ENCODE measurements around the gene C20orf141. TPM values are rescaled to one million over a fixed set of nuclear protein-coding genes. Genes with fewer than 3 reads are reported as not detected.

The C20orf141 gene
- total and polyA plus RNA-seq, 9 donors: 0.69 TPM; not detected in 8

DNA sequence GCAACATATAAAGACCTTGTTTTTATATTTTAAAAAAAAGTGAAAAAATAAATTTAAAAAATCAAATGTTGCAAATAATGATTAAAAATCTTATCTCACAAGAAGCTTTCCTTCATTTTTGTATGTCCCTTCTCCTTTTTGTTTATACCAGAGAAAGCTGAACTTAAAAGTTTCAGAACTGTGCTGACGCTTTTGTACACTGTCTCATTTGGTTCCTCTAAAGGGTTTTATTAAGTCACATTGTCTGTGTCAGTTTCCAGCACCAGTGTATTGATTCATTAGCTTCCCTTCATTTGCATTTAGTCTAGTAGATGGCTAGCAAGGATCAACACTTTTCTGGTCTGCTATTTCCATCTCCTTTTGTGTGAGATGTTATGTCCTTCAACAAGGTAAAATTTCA lies 19.0 kb downstream of the C20orf141 start:
- intact Hi-C loops (cut with DNase I): no loop called here
- no peak for DNase-seq
- Histone ChIP-seq H3K4me3 (no peak overlapping the region), H3K27ac (no peak overlapping the region), H3K27me3 (no peaks in the 10 kb centered on the region), H3K4me1 (ENCODE audit: insufficient read depth) (no peaks in the 10 kb centered on the region), H3K36me3 (no peaks in the 10 kb centered on the region), H3K9me3 (no peaks in the 10 kb centered on the region)
- 52 to 67% (median 64%) methylated on average over 1 of the region's 1 CpG for WGBS, 3 donors
- no peak for TF ChIP-seq EP300 (IDR thresholded peaks at IDR 0.05)
- TF ChIP-seq, protein P1, sequence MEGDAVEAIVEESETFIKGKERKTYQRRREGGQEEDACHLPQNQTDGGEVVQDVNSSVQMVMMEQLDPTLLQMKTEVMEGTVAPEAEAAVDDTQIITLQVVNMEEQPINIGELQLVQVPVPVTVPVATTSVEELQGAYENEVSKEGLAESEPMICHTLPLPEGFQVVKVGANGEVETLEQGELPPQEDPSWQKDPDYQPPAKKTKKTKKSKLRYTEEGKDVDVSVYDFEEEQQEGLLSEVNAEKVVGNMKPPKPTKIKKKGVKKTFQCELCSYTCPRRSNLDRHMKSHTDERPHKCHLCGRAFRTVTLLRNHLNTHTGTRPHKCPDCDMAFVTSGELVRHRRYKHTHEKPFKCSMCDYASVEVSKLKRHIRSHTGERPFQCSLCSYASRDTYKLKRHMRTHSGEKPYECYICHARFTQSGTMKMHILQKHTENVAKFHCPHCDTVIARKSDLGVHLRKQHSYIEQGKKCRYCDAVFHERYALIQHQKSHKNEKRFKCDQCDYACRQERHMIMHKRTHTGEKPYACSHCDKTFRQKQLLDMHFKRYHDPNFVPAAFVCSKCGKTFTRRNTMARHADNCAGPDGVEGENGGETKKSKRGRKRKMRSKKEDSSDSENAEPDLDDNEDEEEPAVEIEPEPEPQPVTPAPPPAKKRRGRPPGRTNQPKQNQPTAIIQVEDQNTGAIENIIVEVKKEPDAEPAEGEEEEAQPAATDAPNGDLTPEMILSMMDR (IDR thresholded peaks at IDR 0.05): no peak

DNA sequence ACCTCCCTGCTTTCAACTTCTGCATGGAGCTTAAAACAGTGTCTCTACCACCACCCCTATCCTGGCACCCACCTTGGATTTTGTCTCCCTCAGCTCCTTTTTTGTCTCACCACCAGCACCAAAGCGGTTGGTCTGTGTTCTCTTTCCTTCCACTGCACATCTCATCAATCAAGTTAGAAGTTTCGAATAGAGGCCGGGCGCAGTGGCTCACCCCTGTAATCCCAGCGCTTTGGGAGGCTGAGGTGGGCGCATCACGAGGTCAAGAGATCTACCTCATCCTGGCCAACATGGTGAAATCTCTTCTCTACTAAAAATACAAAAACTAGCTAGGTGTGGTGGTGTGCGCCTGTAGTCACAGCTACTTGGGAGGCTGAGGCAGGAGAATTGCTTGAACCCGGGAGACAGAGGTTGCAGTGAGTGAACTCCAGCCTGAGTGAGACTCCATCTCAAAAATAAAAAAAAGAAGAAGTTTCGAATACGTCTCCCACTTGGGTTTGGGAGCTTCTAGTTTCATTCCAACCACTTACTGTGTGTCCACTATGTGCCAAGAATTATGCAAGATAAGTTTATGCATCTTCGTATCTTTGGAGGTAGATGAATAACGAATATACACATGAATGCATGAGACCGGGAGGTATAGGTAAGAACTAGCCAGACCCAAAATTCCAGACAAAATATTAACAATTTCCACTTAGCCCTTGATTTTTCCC lies 19.8 kb downstream of the C20orf141 start:
- intact Hi-C loops (cut with DNase I): no loop called here
- no peak for TF ChIP-seq EP300 (IDR thresholded peaks at IDR 0.05)
- TF ChIP-seq POLR2A (IDR thresholded peaks at IDR 0.05): no peak
- TF ChIP-seq, protein P1 (IDR thresholded peaks at IDR 0.05): no peak
- WGBS, 3 donors: 95 to 96% (median 96%) methylated on average over 14 of the region's 14 CpGs
- H3K36me3 ChIP-seq: no peaks in the 10 kb centered on the region
- no peak overlapping the region for H3K27ac ChIP-seq
- H3K27me3 ChIP-seq: no peaks in the 10 kb centered on the region
- H3K9me3 ChIP-seq: no peaks in the 10 kb centered on the region
- no peaks in the 10 kb centered on the region for H3K4me1 ChIP-seq (ENCODE audit: insufficient read depth)
- no peak for DNase-seq
- no peak overlapping the region for H3K4me3 ChIP-seq

DNA sequence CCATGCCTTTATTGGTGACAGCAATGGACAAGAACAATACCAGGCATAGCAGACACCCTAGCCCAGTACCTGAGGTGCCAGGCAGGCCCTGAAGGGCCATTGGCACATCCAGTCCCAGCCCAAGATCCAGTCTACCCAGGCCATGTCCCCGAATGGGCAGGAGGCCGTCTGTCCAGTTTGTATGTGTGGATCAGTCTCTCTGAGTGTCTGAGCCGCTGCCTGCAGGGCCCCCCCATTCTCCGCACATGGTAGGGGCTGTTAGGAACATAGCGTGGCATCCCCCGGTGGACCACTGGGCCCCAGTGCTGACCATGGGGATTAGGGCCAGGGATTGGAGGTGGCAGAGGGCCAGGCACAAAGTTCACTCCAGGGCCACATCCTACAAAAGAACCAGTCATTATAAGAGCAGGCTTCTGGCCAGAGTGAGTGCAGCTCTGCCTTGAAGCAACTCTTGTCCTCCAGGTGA lies 20.6 kb downstream of the C20orf141 start:
- H3K9me3 ChIP-seq: no peaks in the 10 kb centered on the region
- intact Hi-C loops (cut with DNase I): no loop called here
- H3K36me3 ChIP-seq: no peaks in the 10 kb centered on the region
- 86 to 94% (median 93%) methylated on average over 6 of the region's 6 CpGs for WGBS, 3 donors
- no peak overlapping the region for H3K4me3 ChIP-seq
- H3K4me1 ChIP-seq (ENCODE audit: insufficient read depth): peaks cover 4% of the 10 kb centered on the region
- H3K27ac ChIP-seq: no peak overlapping the region
- no peaks in the 10 kb centered on the region for H3K27me3 ChIP-seq
- TF ChIP-seq, protein P1 (IDR thresholded peaks at IDR 0.05): no peak
- TF ChIP-seq POLR2A (IDR thresholded peaks at IDR 0.05) (no peak), EP300 (IDR thresholded peaks at IDR 0.05) (no peak)
- DNase-seq: no peak

DNA sequence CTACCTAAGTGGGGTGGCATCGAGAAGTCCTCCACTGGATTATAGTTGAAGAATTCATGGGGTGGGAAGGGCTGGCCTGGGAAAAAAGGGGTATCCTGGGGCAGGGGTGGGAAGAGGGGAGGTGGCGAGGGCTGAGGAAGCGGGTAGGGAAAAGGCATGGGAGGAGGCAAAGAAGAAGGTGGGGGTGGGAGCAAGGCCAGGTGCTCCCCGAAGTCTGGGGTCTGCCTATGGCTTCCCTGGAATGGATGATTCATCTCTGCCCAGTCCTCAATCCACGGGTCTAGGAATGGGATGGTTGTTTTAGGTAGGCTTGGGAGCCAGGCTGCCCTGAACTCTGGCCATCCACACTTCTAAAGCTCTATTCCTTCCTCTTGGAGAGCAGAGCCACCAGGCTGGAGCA lies 21.2 kb downstream of the C20orf141 start:
- H3K4me3 ChIP-seq: no peak overlapping the region
- H3K36me3 ChIP-seq: no peaks in the 10 kb centered on the region
- H3K9me3 ChIP-seq: no peaks in the 10 kb centered on the region
- H3K27ac ChIP-seq: no peak overlapping the region
- H3K4me1 ChIP-seq (ENCODE audit: insufficient read depth): peaks cover 4% of the 10 kb centered on the region
- TF ChIP-seq, protein P1 (IDR thresholded peaks at IDR 0.05): no peak
- TF ChIP-seq EP300 (IDR thresholded peaks at IDR 0.05) (no peak), POLR2A (IDR thresholded peaks at IDR 0.05) (no peak)
- no peaks in the 10 kb centered on the region for H3K27me3 ChIP-seq
- intact Hi-C loops (cut with DNase I): no loop called here
- WGBS, 3 donors: 78 to 92% (median 90%) methylated on average over 5 of the region's 5 CpGs
- no peak for DNase-seq
